Ascending aorta (tissue), 2 donors: Measurements from ENCODE around the gene TCF7. TPM values are rescaled to one million over a fixed set of nuclear protein-coding genes. Genes with fewer than 3 reads are reported as not detected.
A peak's percentile ranks its signal among the peaks of the same experiment; 100 is the strongest.

Experiments used
- DNase-seq, 2 donors: peaks; one replicate each; pipeline ENCODE4 v3.0.0-alpha.2; 2019; ENCODE audit warnings: low spot score in 2 of 2
- H3K27ac ChIP-seq, 2 donors: fragments of 200-600 bp; sonication (generic); one replicate each; pipeline ENCODE4 v1.5.1; 2016 to 2017; ENCODE audit warnings: mild to moderate bottlenecking in 1 of 2
- H3K27me3 ChIP-seq: fragments of 200-600 bp; sonication (generic); one replicate; pipeline ENCODE4 v1.5.1; 2017
- H3K36me3 ChIP-seq, 2 donors: fragments of 200-600 bp; sonication (generic); one replicate each; pipeline ENCODE4 v1.5.1; 2016
- H3K4me1 ChIP-seq, 2 donors: fragments of 200-600 bp; sonication (generic); one replicate each; pipeline ENCODE4 v1.5.1; 2016 to 2017; ENCODE audit warnings: mild to moderate bottlenecking in 1 of 2
- H3K4me3 ChIP-seq, 2 donors: fragments of 200-600 bp; sonication (generic); one replicate each; pipeline ENCODE4 v1.5.1; 2016 to 2017; ENCODE audit warnings: mild to moderate bottlenecking in 1 of 2
- H3K9me3 ChIP-seq, 2 donors: fragments of 200-600 bp; sonication (generic); one replicate each; pipeline ENCODE4 v1.5.1; 2016
- intact Hi-C: fragments of 100-400 bp; cut with DNase I; formaldehyde crosslinking; loops from one replicate; pipeline ENCODE4 v1.15.1; 2023
- total RNA-seq: library from RNA; depleted of rRNA; stranded (reverse); fragments of >200 nt; gene quantifications from one replicate; pipeline ENCODE4 v1.1.0, GENCODE V29; 2016
- TF ChIP-seq, protein P1 (sequence below), 3 experiments: fragments of 200-600 bp in 2 of 3; fragments of 450-650 bp in 1 of 3; sonication (generic) in 2 of 3; IDR thresholded peaks; one replicate each; pipeline ENCODE4 v1.5.1; 2016 to 2019; ENCODE audit warnings: antibody characterized with exemption in 3 of 3, mild to moderate bottlenecking in 1 of 3, moderate library complexity in 1 of 3

Gene TCF7
- total RNA-seq, 1 donor from 2014 or later = 12.1 TPM

DNA sequence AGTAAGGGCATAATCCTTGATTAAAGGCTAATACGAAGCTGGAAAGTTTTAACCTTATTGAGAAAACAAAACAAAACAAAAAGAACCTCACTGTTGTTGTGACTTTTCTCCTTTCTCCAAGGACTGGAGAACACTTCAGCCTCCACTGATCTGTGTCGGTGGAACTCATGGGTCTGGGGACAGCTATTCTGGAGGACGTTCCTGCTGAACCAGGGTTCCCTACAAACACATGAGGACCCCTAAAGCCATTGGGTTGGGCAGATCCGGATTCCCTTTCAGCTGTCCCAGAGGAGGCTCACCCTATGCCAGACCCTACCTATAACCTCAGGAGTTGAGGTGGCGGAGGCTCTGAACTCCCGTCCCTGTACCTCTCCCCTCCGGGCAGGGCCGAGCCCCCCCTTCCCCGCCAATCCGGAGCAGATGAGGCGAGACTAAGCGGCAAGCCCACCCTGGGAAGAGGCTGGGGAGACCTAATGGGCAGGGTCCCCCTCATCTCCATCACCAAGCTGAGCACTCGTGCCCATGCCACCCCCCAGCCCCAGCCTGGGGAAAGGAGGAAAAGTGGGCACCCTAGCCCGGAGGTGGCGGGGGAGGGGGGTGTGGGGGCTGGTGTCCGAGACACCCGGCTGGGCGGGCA, 1.6 kb upstream of the TCF7 start:
- Histone ChIP-seq H3K27me3 (no peaks in the 10 kb centered on the region), H3K4me1 (peaks cover 0 to 14% of the 10 kb centered on the region in 2 donors), H3K9me3 (no peaks in the 10 kb centered on the region), H3K27ac (no peak overlapping the region), H3K4me3 (peak overlapping the region; percentile 58 to 64), H3K36me3 (no peaks in the 10 kb centered on the region)
- intact Hi-C loops = no loop called here
- TF ChIP-seq, protein P1, sequence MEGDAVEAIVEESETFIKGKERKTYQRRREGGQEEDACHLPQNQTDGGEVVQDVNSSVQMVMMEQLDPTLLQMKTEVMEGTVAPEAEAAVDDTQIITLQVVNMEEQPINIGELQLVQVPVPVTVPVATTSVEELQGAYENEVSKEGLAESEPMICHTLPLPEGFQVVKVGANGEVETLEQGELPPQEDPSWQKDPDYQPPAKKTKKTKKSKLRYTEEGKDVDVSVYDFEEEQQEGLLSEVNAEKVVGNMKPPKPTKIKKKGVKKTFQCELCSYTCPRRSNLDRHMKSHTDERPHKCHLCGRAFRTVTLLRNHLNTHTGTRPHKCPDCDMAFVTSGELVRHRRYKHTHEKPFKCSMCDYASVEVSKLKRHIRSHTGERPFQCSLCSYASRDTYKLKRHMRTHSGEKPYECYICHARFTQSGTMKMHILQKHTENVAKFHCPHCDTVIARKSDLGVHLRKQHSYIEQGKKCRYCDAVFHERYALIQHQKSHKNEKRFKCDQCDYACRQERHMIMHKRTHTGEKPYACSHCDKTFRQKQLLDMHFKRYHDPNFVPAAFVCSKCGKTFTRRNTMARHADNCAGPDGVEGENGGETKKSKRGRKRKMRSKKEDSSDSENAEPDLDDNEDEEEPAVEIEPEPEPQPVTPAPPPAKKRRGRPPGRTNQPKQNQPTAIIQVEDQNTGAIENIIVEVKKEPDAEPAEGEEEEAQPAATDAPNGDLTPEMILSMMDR (IDR thresholded peaks at IDR 0.05) = no peak
- DNase-seq = no peak

DNA sequence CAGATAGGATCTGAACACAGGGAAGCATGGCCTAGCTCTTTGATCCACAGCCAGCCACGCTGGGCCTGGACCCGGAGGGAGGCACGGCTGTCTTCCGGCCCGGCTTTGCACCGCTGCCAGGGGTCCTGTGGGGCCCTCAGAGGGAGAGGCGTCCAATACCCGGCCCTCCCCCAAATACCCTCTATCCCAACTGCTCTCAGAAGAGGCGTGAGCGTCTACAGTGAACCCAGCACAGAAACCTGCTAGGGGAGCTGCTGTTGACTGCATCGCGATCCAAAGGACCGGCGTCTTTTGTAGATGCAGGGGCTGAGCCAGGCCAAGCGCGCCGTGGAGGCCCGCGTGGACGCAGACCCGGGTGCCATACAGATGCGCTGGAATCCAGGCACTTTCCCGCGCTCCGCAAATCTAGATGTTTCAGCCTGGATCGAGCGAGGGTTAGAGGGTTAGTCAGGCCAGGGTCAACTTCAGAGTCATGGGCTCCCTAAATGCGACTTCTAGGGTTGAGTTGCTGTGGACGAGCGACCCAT, 1.1 kb upstream of the TCF7 start:
- TF ChIP-seq, protein P1 (IDR thresholded peaks at IDR 0.05) = no peak
- no peaks in the 10 kb centered on the region for H3K36me3 ChIP-seq
- H3K4me1 ChIP-seq = peaks cover 0 to 14% of the 10 kb centered on the region in 2 donors
- no peak for DNase-seq
- no peak overlapping the region for H3K27ac ChIP-seq
- H3K27me3 ChIP-seq = no peaks in the 10 kb centered on the region
- peak overlapping the region; percentile 58 to 64 for H3K4me3 ChIP-seq
- H3K9me3 ChIP-seq = no peaks in the 10 kb centered on the region
- intact Hi-C loops = no loop called here

DNA sequence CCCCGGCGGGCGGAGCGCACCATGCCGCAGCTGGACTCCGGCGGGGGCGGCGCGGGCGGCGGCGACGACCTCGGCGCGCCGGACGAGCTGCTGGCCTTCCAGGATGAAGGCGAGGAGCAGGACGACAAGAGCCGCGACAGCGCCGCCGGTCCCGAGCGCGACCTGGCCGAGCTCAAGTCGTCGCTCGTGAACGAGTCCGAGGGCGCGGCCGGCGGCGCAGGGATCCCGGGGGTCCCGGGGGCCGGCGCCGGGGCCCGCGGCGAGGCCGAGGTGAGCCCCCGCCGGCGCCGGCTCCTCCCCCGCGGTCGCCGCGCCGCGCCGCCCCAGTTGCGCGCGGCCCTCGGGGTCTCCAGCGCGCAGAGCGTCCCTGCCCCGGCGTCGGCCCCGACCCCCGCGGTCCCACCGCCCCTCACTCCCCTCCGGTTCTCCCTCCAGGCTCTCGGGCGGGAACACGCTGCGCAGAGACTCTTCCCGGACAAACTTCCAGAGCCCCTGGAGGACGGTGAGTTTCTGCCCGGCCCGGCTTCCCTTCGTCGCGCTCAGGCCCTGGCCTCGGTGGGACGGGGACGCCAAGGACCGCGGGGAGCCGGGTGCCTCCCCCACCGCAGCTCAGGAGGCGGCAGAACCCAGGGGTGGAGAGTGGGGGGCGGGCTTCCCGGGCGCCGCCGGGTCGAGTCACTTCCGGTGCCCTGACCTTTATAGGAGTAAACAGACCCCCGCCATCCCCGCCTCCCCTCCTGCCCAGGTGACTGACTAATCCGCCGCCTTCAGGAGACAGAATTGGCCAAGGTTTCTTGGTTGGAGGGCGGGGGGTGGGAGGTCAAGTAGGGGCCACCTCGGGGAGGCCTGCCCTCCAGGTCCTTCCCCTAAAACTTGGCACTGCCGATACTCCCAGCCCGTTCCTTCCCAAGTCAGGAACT, 665 bp downstream of the TCF7 start:
- intact Hi-C loops = no loop called here
- TF ChIP-seq, protein P1 (IDR thresholded peaks at IDR 0.05) = no peak

DNA sequence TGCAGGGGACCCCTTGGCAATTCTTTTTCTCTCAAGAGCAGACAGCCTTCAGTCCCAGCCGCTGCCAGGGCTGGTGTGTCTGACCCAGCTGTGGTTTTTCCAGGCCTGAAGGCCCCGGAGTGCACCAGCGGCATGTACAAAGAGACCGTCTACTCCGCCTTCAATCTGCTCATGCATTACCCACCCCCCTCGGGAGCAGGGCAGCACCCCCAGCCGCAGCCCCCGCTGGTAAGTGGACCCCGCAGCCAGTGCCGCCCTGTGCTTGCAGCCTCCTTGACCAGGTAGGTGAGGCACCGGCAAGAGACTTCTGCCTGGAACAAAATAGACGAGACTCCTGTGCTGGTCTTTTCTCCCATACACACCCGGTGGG, 1.3 kb downstream of the TCF7 start:
- peaks cover 0 to 14% of the 10 kb centered on the region in 2 donors for H3K4me1 ChIP-seq
- TF ChIP-seq, protein P1 (IDR thresholded peaks at IDR 0.05) = no peak
- peak overlapping the region in 1 of 2 donors; percentile 60 for H3K27ac ChIP-seq
- no peaks in the 10 kb centered on the region for H3K36me3 ChIP-seq
- no peaks in the 10 kb centered on the region for H3K9me3 ChIP-seq
- no peaks in the 10 kb centered on the region for H3K27me3 ChIP-seq
- no peak overlapping the region for H3K4me3 ChIP-seq
- intact Hi-C loops = no loop called here
- DNase-seq = no peak

More for the DNA sequence above, 665 bp downstream of the TCF7 start:
- Histone ChIP-seq H3K4me3 (peak overlapping the region; percentile 58 to 64), H3K4me1 (peaks cover 0 to 14% of the 10 kb centered on the region in 2 donors), H3K9me3 (no peaks in the 10 kb centered on the region), H3K36me3 (no peaks in the 10 kb centered on the region), H3K27me3 (no peaks in the 10 kb centered on the region), H3K27ac (peak overlapping the region in 1 of 2 donors; percentile 60)
- DNase-seq = no peak

DNA sequence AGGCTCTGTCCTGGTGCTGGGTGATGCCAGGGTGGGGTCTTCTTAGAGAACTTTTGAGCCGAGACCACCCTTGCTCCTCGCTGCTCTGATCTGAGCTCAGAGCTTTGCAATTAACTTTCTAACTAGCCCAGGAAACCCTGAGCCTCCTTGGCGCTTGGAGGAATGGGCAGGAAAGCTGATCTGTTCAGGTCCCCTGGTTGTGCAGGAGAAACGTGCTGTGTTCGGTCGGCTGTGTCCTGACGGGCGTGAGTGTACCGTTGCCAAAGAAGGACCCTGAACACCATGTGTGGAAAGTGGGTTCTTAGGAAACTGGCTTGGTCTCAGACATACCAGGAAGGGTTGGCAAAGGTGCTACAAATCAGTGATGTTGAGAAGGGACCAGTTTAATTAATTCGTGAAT, 1.8 kb downstream of the TCF7 start:
- Histone ChIP-seq H3K4me1 (peaks cover 0 to 14% of the 10 kb centered on the region in 2 donors), H3K4me3 (no peak overlapping the region), H3K9me3 (no peaks in the 10 kb centered on the region), H3K27ac (no peak overlapping the region), H3K27me3 (no peaks in the 10 kb centered on the region), H3K36me3 (no peaks in the 10 kb centered on the region)
- no peak for DNase-seq
- intact Hi-C loops = no loop called here
- TF ChIP-seq, protein P1 (IDR thresholded peaks at IDR 0.05) = no peak
